HEK293T (cell line): ENCODE data around the gene FARP1.

ENCODE experiments used
- ARNT ChIP-seq: fragments of 450-650 bp; IDR thresholded peaks from 2 replicates; pipeline ENCODE4 v1.6.1; 2017; ENCODE audit warnings: mild to moderate bottlenecking
- SUZ12 ChIP-seq: fragments of 450-650 bp; IDR thresholded peaks from 2 replicates; pipeline ENCODE4 v1.6.1; 2016; ENCODE audit warnings: mild to moderate bottlenecking

DNA sequence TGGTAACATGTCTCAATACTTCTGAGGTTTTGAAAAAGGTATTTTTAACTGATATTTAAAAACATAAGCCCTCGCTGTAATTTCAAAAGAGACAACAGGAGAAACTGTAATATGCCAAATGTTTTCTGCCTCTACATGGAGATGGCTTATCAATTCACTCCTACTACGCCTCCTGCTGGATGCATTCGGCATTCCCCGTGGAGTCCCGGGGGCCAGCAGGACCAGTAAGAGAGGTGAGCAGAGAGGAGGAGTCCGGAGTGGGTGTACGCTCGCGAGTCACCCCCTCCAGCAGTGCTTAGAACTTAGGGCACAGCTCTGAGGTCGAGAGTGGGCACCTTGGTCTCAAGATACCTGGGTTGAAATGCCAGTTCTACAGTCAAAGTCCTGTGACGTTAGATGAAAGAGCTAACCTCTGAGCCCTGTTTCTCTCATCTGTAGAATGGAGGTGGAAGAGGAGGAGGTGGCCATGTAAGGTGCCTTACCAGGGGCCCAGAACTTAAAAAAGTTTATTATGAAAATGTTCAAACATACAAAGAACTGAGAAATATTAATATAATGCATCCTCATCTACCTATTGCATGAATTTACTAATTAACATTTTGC, 323.8 kb downstream of the FARP1 start:
- TF ChIP-seq ARNT (no peak), SUZ12 (no peak)
